ENCODE results near the gene THUMPD1. TPM values are rescaled to one million over a fixed set of nuclear protein-coding genes. Genes with fewer than 3 reads are reported as not detected.

THUMPD1 gene
- total and polyA plus RNA-seq, 2 of the 4 experiments (the other 2 are of a cell fraction) = 34.5 to 109 TPM

DNA sequence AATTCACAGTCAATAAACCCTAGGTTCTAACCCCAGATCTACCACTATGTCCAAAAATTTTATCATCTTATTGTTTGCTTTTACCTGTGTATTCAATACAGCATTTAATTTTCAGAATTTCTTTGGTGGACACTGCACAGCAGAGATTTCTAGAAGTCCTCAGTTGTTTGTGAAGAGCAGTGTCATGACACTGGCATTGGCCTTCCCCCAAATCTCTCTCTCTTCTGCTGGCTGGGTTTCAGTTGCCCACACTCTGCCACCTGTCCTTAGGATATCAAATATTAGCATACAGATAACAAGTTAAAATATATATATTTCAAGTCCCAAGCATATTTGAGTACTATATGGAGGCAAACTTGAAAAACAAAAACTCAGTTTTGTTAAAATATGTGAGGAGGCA is 2.0 kb upstream of the THUMPD1 start:
- Histone ChIP-seq H3K56ac (ENCODE audit: extremely low read depth, insufficient read depth, low read length) (no peak overlapping the region), H2AFZ (replicated peaks; ENCODE audit: low read length, poor library complexity) (no peak overlapping the region), H2BK120ac (ENCODE audit: low read depth, low read length) (no peak overlapping the region), H3K4me3 (ENCODE audit: insufficient read depth, low read depth, low read length) (no peak overlapping the region), H4K20me1 (ENCODE audit: insufficient read depth, low read length) (peaks cover 22% of the 10 kb centered on the region), H3K36me3 (ENCODE audit: control insufficient read depth, insufficient read depth, low read length) (peaks cover 2% of the 10 kb centered on the region), H3K27ac (ENCODE audit: insufficient read depth, low read length) (no peak overlapping the region), H4K8ac (ENCODE audit: low read depth in 2 of 2, low read length in 2 of 2) (no peak overlapping the region), H3K27me3 (ENCODE audit: control insufficient read depth, insufficient read depth, low read length) (no peaks in the 10 kb centered on the region), H2AK5ac (ENCODE audit: low read depth, low read length) (no peak overlapping the region), H3K79me1 (ENCODE audit: low read depth in 1 of 2, low read length in 2 of 2) (peaks cover 11 to 18% of the 10 kb centered on the region in 2 experiments), H3K23ac (ENCODE audit: low read depth, low read length) (no peak overlapping the region), H4K91ac (ENCODE audit: insufficient read depth, low read depth, low read length) (no peak overlapping the region), H3K9me1 (ENCODE audit: insufficient read depth, low read length) (no peaks in the 10 kb centered on the region), H2BK15ac (ENCODE audit: low read depth, low read length) (no peak overlapping the region), H2BK5ac (ENCODE audit: low read depth, low read length, poor library complexity, severe bottlenecking) (no peak overlapping the region), H2BK20ac (ENCODE audit: low read depth, low read length) (no peak overlapping the region), H3K4ac (ENCODE audit: low read depth, low read length) (no peak overlapping the region), H2AK9ac (replicated peaks; ENCODE audit: low read depth, low read length, poor library complexity) (no peak overlapping the region), H3K14ac (replicated peaks; ENCODE audit: low read depth, low read length) (no peak overlapping the region), H3K4me2 (ENCODE audit: low read depth, low read length) (no peak overlapping the region), H3K18ac (ENCODE audit: low read depth, low read length) (no peak overlapping the region), H3K4me1 (ENCODE audit: control insufficient read depth, insufficient read depth, low read length) (peaks cover 2% of the 10 kb centered on the region), H4K5ac (ENCODE audit: low read depth, low read length) (no peak overlapping the region), H3K9ac (ENCODE audit: low read depth, low read length) (no peak overlapping the region), H3K9me3 (ENCODE audit: control insufficient read depth, insufficient read depth, low read length) (no peaks in the 10 kb centered on the region)
- no TSS peak for BruUV-seq (replicated peaks)
- in situ Hi-C loops (cut with MboI; ENCODE audit: low sequenced_read_pairs) = no loop called here
- dilution Hi-C loops (cut with HindIII; ENCODE audit: low sequenced_read_pairs, unreplicated experiment) = no loop called here
- TF ChIP-seq, protein P1, sequence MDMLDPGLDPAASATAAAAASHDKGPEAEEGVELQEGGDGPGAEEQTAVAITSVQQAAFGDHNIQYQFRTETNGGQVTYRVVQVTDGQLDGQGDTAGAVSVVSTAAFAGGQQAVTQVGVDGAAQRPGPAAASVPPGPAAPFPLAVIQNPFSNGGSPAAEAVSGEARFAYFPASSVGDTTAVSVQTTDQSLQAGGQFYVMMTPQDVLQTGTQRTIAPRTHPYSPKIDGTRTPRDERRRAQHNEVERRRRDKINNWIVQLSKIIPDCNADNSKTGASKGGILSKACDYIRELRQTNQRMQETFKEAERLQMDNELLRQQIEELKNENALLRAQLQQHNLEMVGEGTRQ (IDR thresholded peaks at IDR 0.05; ENCODE audit: low read depth, low read length) = no peak
- no peak for TF ChIP-seq BHLHE40 (IDR thresholded peaks at IDR 0.05; ENCODE audit: low read depth, low read length)
- no peak for TF ChIP-seq FOS (IDR thresholded peaks at IDR 0.05; ENCODE audit: low read depth, low read length)
- no peak for TF ChIP-seq MAFK (IDR thresholded peaks at IDR 0.05; ENCODE audit: low read depth, low read length)
- TF ChIP-seq CHD1 (IDR thresholded peaks at IDR 0.05; ENCODE audit: low read depth, low read length) = no peak
- TF ChIP-seq, protein P2, sequence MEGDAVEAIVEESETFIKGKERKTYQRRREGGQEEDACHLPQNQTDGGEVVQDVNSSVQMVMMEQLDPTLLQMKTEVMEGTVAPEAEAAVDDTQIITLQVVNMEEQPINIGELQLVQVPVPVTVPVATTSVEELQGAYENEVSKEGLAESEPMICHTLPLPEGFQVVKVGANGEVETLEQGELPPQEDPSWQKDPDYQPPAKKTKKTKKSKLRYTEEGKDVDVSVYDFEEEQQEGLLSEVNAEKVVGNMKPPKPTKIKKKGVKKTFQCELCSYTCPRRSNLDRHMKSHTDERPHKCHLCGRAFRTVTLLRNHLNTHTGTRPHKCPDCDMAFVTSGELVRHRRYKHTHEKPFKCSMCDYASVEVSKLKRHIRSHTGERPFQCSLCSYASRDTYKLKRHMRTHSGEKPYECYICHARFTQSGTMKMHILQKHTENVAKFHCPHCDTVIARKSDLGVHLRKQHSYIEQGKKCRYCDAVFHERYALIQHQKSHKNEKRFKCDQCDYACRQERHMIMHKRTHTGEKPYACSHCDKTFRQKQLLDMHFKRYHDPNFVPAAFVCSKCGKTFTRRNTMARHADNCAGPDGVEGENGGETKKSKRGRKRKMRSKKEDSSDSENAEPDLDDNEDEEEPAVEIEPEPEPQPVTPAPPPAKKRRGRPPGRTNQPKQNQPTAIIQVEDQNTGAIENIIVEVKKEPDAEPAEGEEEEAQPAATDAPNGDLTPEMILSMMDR (conservative IDR thresholded peaks at IDR 0.05; ENCODE audit: low read depth, low read length) = no peak
- TF ChIP-seq MAZ (IDR thresholded peaks at IDR 0.05; ENCODE audit: borderline replicate concordance, low read depth, low read length) = no peak
- TF ChIP-seq NFE2L2 (IDR thresholded peaks at IDR 0.05; ENCODE audit: low read depth, low read length) = no peak
- ChIA-PET POLR2A (ENCODE audit: unreplicated experiment) (no interaction called here), CTCF (no interaction called here)
- ATAC-seq (ENCODE audit: low read depth) (no peak), DNase-seq (no peak)
- intact Hi-C loops (cut with micrococcal nuclease) = no loop called here
